ENCODE data around the gene UBA7. TPM values are rescaled to one million over a fixed set of nuclear protein-coding genes. Genes with fewer than 3 reads are reported as not detected.

UBA7 gene
- total RNA-seq, 4 donors from 2014 or later = 16.2 to 62.7 (median 31.1) TPM

DNA sequence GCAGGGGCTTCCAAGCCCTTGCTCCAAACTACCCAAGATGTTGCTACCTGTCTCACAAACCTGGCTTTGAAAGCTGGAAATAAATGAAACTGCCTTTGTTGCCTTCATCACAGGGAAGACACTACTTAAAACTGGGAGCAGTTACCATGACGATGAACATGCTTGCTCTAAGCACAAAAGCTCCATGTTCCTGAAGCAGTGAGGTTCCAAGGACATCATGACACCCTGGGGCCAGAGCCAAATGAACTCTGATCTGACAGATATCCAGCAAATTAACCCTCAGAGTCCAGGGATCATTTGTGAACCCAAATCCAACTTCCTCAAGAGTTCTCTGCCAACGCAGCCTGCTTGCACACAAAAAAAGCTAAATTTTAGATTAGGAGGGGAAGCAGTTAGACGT lies 31.9 kb upstream of the UBA7 start:
- Histone ChIP-seq H3K9me3 (no peaks in the 10 kb centered on the region), H3K27me3 (no peaks in the 10 kb centered on the region), H3K4me3 (no peak overlapping the region), H3K4me1 (peaks cover 0 to 9% (median 0%) of the 10 kb centered on the region in 3 donors), H3K27ac (no peak overlapping the region), H3K36me3 (peaks cover 0 to 24% of the 10 kb centered on the region in 2 donors)
- no peak for ATAC-seq
- 72 to 96% methylated on average over 3 of the region's 3 CpGs for WGBS, 2 donors (ENCODE audit: low coverage in 1 of 2)
- TF ChIP-seq, protein P1, sequence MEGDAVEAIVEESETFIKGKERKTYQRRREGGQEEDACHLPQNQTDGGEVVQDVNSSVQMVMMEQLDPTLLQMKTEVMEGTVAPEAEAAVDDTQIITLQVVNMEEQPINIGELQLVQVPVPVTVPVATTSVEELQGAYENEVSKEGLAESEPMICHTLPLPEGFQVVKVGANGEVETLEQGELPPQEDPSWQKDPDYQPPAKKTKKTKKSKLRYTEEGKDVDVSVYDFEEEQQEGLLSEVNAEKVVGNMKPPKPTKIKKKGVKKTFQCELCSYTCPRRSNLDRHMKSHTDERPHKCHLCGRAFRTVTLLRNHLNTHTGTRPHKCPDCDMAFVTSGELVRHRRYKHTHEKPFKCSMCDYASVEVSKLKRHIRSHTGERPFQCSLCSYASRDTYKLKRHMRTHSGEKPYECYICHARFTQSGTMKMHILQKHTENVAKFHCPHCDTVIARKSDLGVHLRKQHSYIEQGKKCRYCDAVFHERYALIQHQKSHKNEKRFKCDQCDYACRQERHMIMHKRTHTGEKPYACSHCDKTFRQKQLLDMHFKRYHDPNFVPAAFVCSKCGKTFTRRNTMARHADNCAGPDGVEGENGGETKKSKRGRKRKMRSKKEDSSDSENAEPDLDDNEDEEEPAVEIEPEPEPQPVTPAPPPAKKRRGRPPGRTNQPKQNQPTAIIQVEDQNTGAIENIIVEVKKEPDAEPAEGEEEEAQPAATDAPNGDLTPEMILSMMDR (IDR thresholded peaks at IDR 0.05) = no peak
- no peak for TF ChIP-seq POLR2AphosphoS5 (IDR thresholded peaks at IDR 0.05)
- no peak for TF ChIP-seq POLR2A (IDR thresholded peaks at IDR 0.05)
- no peak for TF ChIP-seq EP300 (IDR thresholded peaks at IDR 0.05)

DNA sequence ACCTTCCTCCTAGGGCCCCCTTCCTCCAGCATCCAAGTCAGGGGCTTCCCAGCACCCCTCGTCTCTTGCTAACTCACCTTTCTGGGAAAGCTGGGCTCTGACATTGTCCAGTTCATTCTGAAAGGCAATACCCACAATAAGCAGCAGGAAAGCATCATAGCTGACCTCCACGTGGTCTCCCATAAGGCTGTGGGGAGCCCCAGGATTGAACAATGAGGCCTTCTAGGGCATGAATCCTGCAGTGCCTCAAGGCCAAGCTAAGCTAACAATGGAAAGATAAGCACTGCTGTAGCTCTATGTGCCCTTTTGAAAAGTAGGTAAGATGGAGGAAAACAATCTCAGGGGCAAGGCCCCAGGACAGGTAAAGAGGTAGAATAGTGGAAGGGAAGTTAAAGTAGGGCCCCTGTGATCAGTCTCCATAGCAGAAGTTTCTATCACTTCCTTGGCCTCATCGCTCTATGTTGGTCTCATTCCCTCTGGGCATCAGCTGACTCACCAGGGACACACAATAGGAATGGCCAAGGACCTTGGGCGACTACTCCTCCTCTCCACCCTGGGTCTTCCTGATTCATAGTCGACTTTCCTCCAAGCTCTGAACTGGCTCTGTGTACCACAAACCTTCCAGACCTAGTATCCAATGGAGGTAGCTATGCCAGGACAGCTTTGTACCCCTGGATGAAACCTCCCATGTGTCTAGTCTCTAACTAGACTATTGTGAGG lies 30.9 kb upstream of the UBA7 start:
- ATAC-seq = no peak
- TF ChIP-seq POLR2A (IDR thresholded peaks at IDR 0.05) (no peak), EP300 (IDR thresholded peaks at IDR 0.05) (no peak), POLR2AphosphoS5 (IDR thresholded peaks at IDR 0.05) (no peak)
- TF ChIP-seq, protein P1 (IDR thresholded peaks at IDR 0.05) = no peak
- peaks cover 0 to 20% (median 6%) of the 10 kb centered on the region in 3 donors for H3K4me1 ChIP-seq
- no peaks in the 10 kb centered on the region for H3K27me3 ChIP-seq
- no peaks in the 10 kb centered on the region for H3K9me3 ChIP-seq
- peaks cover 0 to 24% of the 10 kb centered on the region in 2 donors for H3K36me3 ChIP-seq
- H3K27ac ChIP-seq = no peak overlapping the region
- WGBS, 2 donors (ENCODE audit: low coverage in 1 of 2) = 74% methylated on average over 4 of the region's 5 CpGs; no CpG with 5 or more reads in 1 of the 2 donors
- no peak overlapping the region for H3K4me3 ChIP-seq

- Histone ChIP-seq H3K27me3 (no peaks in the 10 kb centered on the region), H3K4me3 (no peak overlapping the region), H3K4me1 (peaks cover 0 to 31% (median 10%) of the 10 kb centered on the region in 3 donors), H3K36me3 (peaks cover 0 to 24% of the 10 kb centered on the region in 2 donors), H3K9me3 (no peaks in the 10 kb centered on the region), H3K27ac (no peak overlapping the region)
- no peak for ATAC-seq
- TF ChIP-seq POLR2A (IDR thresholded peaks at IDR 0.05) = no peak
- TF ChIP-seq, protein P1 (IDR thresholded peaks at IDR 0.05) = no peak
- no peak for TF ChIP-seq POLR2AphosphoS5 (IDR thresholded peaks at IDR 0.05)
- TF ChIP-seq EP300 (IDR thresholded peaks at IDR 0.05) = no peak
- WGBS, 2 donors (ENCODE audit: low coverage in 1 of 2) = 83 to 100% methylated on average over 1 to 2 of the region's 3 CpGs
Observed at GRCh38 chr3:49842843-49843517, 29.2 kb upstream of the UBA7 start.

GRCh38 chr3:49841806-49842205 lies 28.1 kb upstream of the UBA7 start:
- H3K36me3 ChIP-seq = peaks cover 0 to 18% of the 10 kb centered on the region in 2 donors
- peaks cover 0 to 31% (median 10%) of the 10 kb centered on the region in 3 donors for H3K4me1 ChIP-seq
- no peaks in the 10 kb centered on the region for H3K9me3 ChIP-seq
- WGBS, 2 donors (ENCODE audit: low coverage in 1 of 2) = 100% methylated on average over 1 of the region's 7 CpGs; no CpG with 5 or more reads in 1 of the 2 donors
- no peak for ATAC-seq
- TF ChIP-seq POLR2AphosphoS5 (IDR thresholded peaks at IDR 0.05) (no peak), EP300 (IDR thresholded peaks at IDR 0.05) (no peak), POLR2A (IDR thresholded peaks at IDR 0.05) (no peak)
- TF ChIP-seq, protein P1 (IDR thresholded peaks at IDR 0.05) = no peak
- H3K27me3 ChIP-seq = no peaks in the 10 kb centered on the region
- H3K27ac ChIP-seq = no peak overlapping the region
- H3K4me3 ChIP-seq = no peak overlapping the region
